ENCODE measurements around the gene RXRA.

RXRA gene

DNA sequence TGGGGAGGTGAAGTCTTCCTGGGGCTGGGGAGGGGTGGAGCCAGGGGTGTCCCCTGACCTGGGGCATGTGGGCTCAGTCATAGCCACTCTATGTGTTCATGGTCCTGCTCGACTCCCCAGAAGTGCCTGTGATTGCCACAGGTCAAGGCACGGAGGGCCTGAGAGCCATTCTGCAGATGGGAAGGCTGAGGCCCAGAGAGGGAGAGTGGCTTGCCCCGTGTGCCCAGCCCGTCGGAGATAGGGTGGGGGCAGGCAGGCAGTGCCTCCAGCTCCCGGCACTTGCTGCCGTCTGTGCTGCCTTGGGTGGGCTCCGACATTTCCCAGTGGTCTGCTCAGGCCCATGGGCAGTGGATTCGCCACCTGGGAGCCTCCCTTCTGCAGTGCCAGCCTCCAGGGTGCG is 74.0 kb downstream of the RXRA start:
- POLR2A ChIA-PET = no interaction called here
- no peak overlapping the region for H3K4me3 ChIP-seq (ENCODE audit: low read depth, low read length)
- TF ChIP-seq, protein P1, sequence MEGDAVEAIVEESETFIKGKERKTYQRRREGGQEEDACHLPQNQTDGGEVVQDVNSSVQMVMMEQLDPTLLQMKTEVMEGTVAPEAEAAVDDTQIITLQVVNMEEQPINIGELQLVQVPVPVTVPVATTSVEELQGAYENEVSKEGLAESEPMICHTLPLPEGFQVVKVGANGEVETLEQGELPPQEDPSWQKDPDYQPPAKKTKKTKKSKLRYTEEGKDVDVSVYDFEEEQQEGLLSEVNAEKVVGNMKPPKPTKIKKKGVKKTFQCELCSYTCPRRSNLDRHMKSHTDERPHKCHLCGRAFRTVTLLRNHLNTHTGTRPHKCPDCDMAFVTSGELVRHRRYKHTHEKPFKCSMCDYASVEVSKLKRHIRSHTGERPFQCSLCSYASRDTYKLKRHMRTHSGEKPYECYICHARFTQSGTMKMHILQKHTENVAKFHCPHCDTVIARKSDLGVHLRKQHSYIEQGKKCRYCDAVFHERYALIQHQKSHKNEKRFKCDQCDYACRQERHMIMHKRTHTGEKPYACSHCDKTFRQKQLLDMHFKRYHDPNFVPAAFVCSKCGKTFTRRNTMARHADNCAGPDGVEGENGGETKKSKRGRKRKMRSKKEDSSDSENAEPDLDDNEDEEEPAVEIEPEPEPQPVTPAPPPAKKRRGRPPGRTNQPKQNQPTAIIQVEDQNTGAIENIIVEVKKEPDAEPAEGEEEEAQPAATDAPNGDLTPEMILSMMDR (IDR thresholded peaks at IDR 0.05; ENCODE audit: insufficient read depth, low read length, missing control alignments) = no peak
- no peak for DNase-seq (ENCODE audit: low read depth, low spot score)
- CTCF ChIA-PET = interaction anchor here (0.9 to 1.6 kb wide), 3 partner anchors 9 to 65 kb away, joined by 3 to 4 read pairs (median 4); no protein-coding TSS in a partner anchor

DNA sequence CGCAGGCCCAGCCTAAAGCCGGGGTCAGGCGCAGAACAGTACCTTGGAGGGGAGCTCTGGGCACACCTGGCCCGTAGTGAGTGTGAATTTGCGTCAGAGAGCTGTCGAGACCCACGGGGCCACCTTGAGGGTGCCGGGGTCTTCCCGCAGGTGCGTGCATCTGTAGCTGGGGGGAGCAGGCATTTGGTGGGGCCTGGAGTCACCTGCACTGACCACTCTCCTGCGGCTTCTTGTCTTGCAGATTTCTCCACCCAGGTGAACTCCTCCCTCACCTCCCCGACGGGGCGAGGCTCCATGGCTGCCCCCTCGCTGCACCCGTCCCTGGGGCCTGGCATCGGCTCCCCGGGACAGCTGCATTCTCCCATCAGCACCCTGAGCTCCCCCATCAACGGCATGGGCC is 75.1 kb downstream of the RXRA start:
- TF ChIP-seq, protein P1 (IDR thresholded peaks at IDR 0.05; ENCODE audit: insufficient read depth, low read length, missing control alignments) = no peak
- ChIA-PET CTCF (interaction anchor here (0.7 to 2.5 kb wide), 2 partner anchors 12 to 13 kb away, joined by 3 to 6 read pairs; no protein-coding TSS in a partner anchor), POLR2A (no interaction called here)
- no peak for DNase-seq (ENCODE audit: low read depth, low spot score)
- H3K4me3 ChIP-seq (ENCODE audit: low read depth, low read length) = no peak overlapping the region

DNA sequence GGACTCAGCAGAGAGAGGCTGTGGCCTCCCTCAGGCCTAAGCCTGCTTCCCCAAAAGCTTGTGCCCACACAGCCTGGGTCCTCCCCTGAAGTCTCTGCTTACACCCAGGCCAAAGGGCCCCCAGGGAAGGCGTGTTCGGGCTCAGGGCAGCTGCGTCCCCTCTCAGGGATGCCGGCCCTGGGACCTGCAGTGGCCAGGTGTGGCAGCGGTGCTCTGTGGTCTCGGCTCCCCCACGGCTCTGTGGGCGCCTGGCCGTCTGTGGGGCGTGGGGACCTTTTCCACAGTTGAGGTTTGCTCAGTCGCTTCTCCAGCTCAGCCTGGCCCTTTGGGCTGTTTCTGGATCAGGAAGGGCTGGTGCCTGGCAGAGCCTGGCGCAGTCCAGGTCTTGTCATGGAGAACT is 75.9 kb downstream of the RXRA start:
- CTCF ChIA-PET = interaction anchor here (0.7 to 2.5 kb wide), 5 partner anchors 11 to 231 kb away, joined by 3 to 6 read pairs (median 3); no protein-coding TSS in a partner anchor
- POLR2A ChIA-PET = no interaction called here
- no peak overlapping the region for H3K4me3 ChIP-seq (ENCODE audit: low read depth, low read length)
- TF ChIP-seq, protein P1 (IDR thresholded peaks at IDR 0.05; ENCODE audit: insufficient read depth, low read length, missing control alignments) = no peak
- no peak for DNase-seq (ENCODE audit: low read depth, low spot score)

DNA sequence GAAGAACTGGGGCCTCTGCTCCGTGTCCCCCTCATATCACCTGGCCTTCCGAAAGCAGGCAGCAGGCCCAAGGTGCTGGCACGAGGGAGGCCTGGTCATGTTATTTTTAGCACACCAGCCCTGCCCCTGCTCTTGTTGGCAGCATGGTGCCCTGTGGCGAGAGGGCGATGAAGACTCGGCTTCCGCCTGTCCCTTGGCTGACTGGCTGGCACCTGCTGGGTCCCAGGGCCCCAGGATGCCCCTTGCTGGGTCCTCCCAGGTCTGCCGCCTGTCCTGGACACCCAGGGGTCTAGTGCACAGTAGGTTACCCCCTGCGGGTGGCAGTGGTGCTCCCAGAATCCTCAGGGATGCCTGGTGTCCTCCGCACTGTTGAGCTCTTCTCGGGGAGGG is 77.0 kb downstream of the RXRA start:
- POLR2A ChIA-PET = no interaction called here
- no peak overlapping the region for H3K4me3 ChIP-seq (ENCODE audit: low read depth, low read length)
- CTCF ChIA-PET = interaction anchor here (1.3 to 2.5 kb wide), 4 partner anchors 14 to 24 kb away, joined by 3 to 6 read pairs (median 5); no protein-coding TSS in a partner anchor

DNA sequence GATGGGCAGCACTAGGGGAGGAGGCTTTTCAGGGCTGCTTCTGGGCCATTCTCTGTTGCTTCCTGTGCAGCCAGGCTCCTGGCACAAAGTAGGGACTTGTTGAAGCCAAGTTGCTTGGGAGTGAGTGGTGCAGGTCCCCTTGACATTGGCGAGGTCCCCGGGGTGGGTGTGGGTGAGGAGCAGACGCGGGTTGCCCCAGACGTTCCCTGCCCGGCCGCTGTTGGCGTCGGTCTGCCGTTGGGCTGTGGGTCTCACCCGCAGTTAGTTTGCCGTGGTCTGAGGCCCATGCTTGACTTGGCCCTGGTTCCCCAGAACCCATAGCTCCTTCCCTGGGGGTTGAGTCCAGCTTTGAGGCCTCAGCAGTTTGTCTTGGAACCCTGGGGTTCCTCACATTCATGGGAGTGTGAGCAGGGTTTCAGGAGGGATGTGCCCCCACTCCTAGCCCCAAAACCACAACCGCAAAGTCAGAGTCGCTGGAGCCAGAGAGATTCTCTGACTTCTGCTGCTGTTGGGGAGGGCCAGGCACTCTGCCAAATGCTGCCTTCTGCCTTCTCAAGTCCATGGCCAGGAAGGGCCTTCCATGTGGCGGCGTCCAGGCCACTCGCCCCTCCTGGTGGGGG is 77.5 kb downstream of the RXRA start:
- TF ChIP-seq, protein P1 (IDR thresholded peaks at IDR 0.05; ENCODE audit: insufficient read depth, low read length, missing control alignments) = no peak
- no peak overlapping the region for H3K4me3 ChIP-seq (ENCODE audit: low read depth, low read length)
- POLR2A ChIA-PET = interaction anchor here (1.1 kb wide), 1 partner anchor 40 kb away, joined by 5 read pairs; no protein-coding TSS in a partner anchor
- CTCF ChIA-PET = interaction anchor here (1.3 to 2.5 kb wide), 4 partner anchors 14 to 25 kb away, joined by 3 to 6 read pairs (median 5); no protein-coding TSS in a partner anchor
- DNase-seq (ENCODE audit: low read depth, low spot score) = peak; percentile 47

More for the DNA sequence above, 77.0 kb downstream of the RXRA start:
- no peak for DNase-seq (ENCODE audit: low read depth, low spot score)
- TF ChIP-seq, protein P1 (IDR thresholded peaks at IDR 0.05; ENCODE audit: insufficient read depth, low read length, missing control alignments) = no peak
